ENCODE measurements around the gene OR6C70. TPM values are rescaled to one million over a fixed set of nuclear protein-coding genes. Genes with fewer than 3 reads are reported as not detected.

Gene OR6C70
- not detected in 3 replicates for total RNA-seq
- long read RNA-seq, result 0 reads

GRCh38 chr12:55470088-55470829 lies at the start of gene OR6C70:
TSS of gene OR6C70 (minus strand) at chr12:55470138. CDS start at chr12:55470138, 0 bp downstream.
- H3K9me3 Mint-ChIP-seq (ENCODE audit: low read depth), result no peaks in the 10 kb centered on the region
- no peaks in the 10 kb centered on the region for H3K36me3 Mint-ChIP-seq (ENCODE audit: low read depth)
- DNase-seq (ENCODE audit: low spot score), result no peak
- H3K4me3 Mint-ChIP-seq (ENCODE audit: unreplicated experiment), result no peak within 1 kb of the TSS
- no peaks in the 10 kb centered on the region for H3K4me1 Mint-ChIP-seq (ENCODE audit: low read depth)
- H3K27ac Mint-ChIP-seq (ENCODE audit: unreplicated experiment), result no peak within 1 kb of the TSS
- H3K27me3 Mint-ChIP-seq (ENCODE audit: low read depth), result peaks cover 15% of the 10 kb centered on the region
- TF ChIP-seq CTCF (IDR thresholded peaks at IDR 0.05), result no peak

DNA sequence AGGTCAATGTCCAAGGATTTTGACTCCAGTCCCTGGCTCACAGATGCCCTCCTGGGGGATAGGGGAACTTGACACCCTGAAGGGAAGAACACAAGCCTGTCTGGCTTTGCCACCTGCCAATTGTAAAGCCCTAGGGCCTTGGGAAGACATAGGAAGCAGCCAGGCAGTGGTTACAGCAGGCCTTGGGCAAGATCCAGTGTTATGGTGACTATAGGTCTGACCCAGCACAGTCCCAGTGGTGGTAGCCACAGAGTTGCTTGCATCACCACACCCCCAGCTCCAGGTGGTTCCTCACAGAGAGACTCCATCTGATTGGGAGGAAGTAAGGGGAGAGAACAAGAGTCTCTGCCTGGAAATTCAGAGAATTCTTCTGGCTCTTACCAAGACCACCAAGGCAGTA lies 46.5 kb upstream of the OR6C70 start:
- H3K9me3 Mint-ChIP-seq (ENCODE audit: low read depth), result peaks cover 4% of the 10 kb centered on the region

DNA sequence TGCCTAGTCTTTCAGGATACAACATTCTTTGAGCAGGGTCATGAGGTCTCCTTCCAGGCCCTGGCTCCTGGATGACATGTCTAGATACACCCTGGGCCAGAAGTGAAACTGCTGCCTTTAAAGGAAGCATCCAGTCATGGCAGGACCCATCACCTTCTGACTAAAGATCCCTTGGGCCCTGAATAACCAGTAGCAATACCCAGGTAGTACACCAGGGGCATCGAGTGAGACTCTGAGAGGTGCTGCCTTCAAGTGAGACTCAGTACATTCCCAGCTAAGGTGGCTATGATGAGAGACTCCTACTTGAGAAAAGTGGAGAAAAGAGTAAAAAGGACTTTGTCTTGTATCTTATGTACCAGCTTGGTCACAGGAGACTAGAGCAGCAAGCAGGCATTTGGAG lies 45.8 kb upstream of the OR6C70 start:
- Mint-ChIP-seq H3K4me1 (ENCODE audit: low read depth) (no peaks in the 10 kb centered on the region), H3K9me3 (ENCODE audit: low read depth) (peaks cover 4% of the 10 kb centered on the region), H3K27ac (ENCODE audit: unreplicated experiment) (no peak overlapping the region), H3K36me3 (ENCODE audit: low read depth) (no peaks in the 10 kb centered on the region), H3K4me3 (ENCODE audit: unreplicated experiment) (no peak overlapping the region), H3K27me3 (ENCODE audit: low read depth) (no peaks in the 10 kb centered on the region)
- DNase-seq (ENCODE audit: low spot score), result no peak
- no peak for TF ChIP-seq CTCF (IDR thresholded peaks at IDR 0.05)

More for the DNA sequence above, 46.5 kb upstream of the OR6C70 start:
- Mint-ChIP-seq H3K4me3 (ENCODE audit: unreplicated experiment) (no peak overlapping the region), H3K4me1 (ENCODE audit: low read depth) (no peaks in the 10 kb centered on the region), H3K27me3 (ENCODE audit: low read depth) (no peaks in the 10 kb centered on the region), H3K27ac (ENCODE audit: unreplicated experiment) (no peak overlapping the region), H3K36me3 (ENCODE audit: low read depth) (no peaks in the 10 kb centered on the region)
- no peak for TF ChIP-seq CTCF (IDR thresholded peaks at IDR 0.05)
- no peak for DNase-seq (ENCODE audit: low spot score)

GRCh38 chr12:55501601-55502000 lies 31.7 kb upstream of the OR6C70 start:
- H3K27me3 Mint-ChIP-seq (ENCODE audit: low read depth), result peaks cover 2% of the 10 kb centered on the region
- DNase-seq (ENCODE audit: low spot score), result no peak
- H3K4me3 Mint-ChIP-seq (ENCODE audit: unreplicated experiment), result no peak overlapping the region
- no peak for TF ChIP-seq CTCF (IDR thresholded peaks at IDR 0.05)
- no peaks in the 10 kb centered on the region for H3K4me1 Mint-ChIP-seq (ENCODE audit: low read depth)
- no peak overlapping the region for H3K27ac Mint-ChIP-seq (ENCODE audit: unreplicated experiment)
- H3K9me3 Mint-ChIP-seq (ENCODE audit: low read depth), result no peaks in the 10 kb centered on the region
- no peaks in the 10 kb centered on the region for H3K36me3 Mint-ChIP-seq (ENCODE audit: low read depth)

DNA sequence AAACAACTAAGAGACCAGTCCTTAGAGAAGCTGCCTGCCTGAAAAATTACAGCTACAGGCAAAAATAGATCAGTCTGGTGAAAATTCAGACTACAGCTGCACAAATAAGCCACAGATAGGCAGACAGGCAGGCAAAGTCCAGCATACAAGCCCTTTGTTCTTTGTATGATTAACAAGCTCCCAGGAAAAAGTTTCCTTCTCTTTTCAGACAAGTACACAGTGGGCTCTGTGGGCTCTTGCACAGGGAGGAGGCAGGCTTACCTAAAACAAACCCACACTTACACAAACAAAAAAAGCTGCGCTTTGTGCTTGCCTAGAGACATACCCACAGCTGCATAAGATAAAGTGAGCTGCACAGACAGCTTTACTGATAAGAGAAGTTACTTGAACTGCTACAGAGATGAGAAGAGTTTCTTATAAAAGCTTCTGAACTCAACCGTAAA lies 29.9 kb upstream of the OR6C70 start:
- H3K9me3 Mint-ChIP-seq (ENCODE audit: low read depth), result no peaks in the 10 kb centered on the region
- H3K4me3 Mint-ChIP-seq (ENCODE audit: unreplicated experiment), result no peak overlapping the region
- TF ChIP-seq CTCF (IDR thresholded peaks at IDR 0.05), result no peak
- H3K4me1 Mint-ChIP-seq (ENCODE audit: low read depth), result no peaks in the 10 kb centered on the region
- DNase-seq (ENCODE audit: low spot score), result no peak
- no peak overlapping the region for H3K27ac Mint-ChIP-seq (ENCODE audit: unreplicated experiment)
- H3K36me3 Mint-ChIP-seq (ENCODE audit: low read depth), result no peaks in the 10 kb centered on the region
- H3K27me3 Mint-ChIP-seq (ENCODE audit: low read depth), result peaks cover 2% of the 10 kb centered on the region

Measured in chondrocyte (in vitro differentiated cells).